ENCODE measurements around the gene SLC2A14.

- TF ChIP-seq, protein P1, sequence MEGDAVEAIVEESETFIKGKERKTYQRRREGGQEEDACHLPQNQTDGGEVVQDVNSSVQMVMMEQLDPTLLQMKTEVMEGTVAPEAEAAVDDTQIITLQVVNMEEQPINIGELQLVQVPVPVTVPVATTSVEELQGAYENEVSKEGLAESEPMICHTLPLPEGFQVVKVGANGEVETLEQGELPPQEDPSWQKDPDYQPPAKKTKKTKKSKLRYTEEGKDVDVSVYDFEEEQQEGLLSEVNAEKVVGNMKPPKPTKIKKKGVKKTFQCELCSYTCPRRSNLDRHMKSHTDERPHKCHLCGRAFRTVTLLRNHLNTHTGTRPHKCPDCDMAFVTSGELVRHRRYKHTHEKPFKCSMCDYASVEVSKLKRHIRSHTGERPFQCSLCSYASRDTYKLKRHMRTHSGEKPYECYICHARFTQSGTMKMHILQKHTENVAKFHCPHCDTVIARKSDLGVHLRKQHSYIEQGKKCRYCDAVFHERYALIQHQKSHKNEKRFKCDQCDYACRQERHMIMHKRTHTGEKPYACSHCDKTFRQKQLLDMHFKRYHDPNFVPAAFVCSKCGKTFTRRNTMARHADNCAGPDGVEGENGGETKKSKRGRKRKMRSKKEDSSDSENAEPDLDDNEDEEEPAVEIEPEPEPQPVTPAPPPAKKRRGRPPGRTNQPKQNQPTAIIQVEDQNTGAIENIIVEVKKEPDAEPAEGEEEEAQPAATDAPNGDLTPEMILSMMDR (IDR thresholded peaks at IDR 0.05; ENCODE audit: low read length), result no peak
- no peak for TF ChIP-seq EZH2 (IDR thresholded peaks at IDR 0.05; ENCODE audit: borderline replicate concordance, low read length)
Observed at GRCh38 chr12:7769999-7770398, 102.7 kb downstream of the SLC2A14 start.

Data from OCI-LY1 (cell line).